ENCODE measurements around the gene CFAP77.
A peak's percentile ranks its signal among the peaks of the same experiment; 100 is the strongest.

The CFAP77 gene

GRCh38 chr9:132478353-132479050 lies 68.5 kb downstream of the CFAP77 start:
- peaks cover 36% of the 10 kb centered on the region for H3K27me3 Mint-ChIP-seq (ENCODE audit: low read depth)
- H3K9me3 Mint-ChIP-seq: no peaks in the 10 kb centered on the region
- H3K4me3 Mint-ChIP-seq: no peak overlapping the region
- no peak for DNase-seq (ENCODE audit: low spot score)
- H3K27ac Mint-ChIP-seq: no peak overlapping the region
- no peaks in the 10 kb centered on the region for H3K36me3 Mint-ChIP-seq (ENCODE audit: low read depth)
- H3K4me1 Mint-ChIP-seq (ENCODE audit: low read depth): peaks cover 2% of the 10 kb centered on the region

- no peak for DNase-seq (ENCODE audit: low spot score)
- peaks cover 38% of the 10 kb centered on the region for H3K27me3 Mint-ChIP-seq (ENCODE audit: low read depth)
- peaks cover 2% of the 10 kb centered on the region for H3K4me1 Mint-ChIP-seq (ENCODE audit: low read depth)
- no peaks in the 10 kb centered on the region for H3K9me3 Mint-ChIP-seq
- H3K4me3 Mint-ChIP-seq: no peak overlapping the region
- no peak overlapping the region for H3K27ac Mint-ChIP-seq
- H3K36me3 Mint-ChIP-seq (ENCODE audit: low read depth): no peaks in the 10 kb centered on the region
These were observed 69.7 kb downstream of the CFAP77 start for GRCh38 chr9:132479733-132480132.

GRCh38 chr9:132481053-132481849 lies 71.2 kb downstream of the CFAP77 start:
- no peak for DNase-seq (ENCODE audit: low spot score)
- Mint-ChIP-seq H3K27ac (no peak overlapping the region), H3K27me3 (ENCODE audit: low read depth) (peaks cover 43% of the 10 kb centered on the region), H3K4me3 (no peak overlapping the region), H3K9me3 (no peaks in the 10 kb centered on the region), H3K4me1 (ENCODE audit: low read depth) (peaks cover 2% of the 10 kb centered on the region), H3K36me3 (ENCODE audit: low read depth) (no peaks in the 10 kb centered on the region)

GRCh38 chr9:132482196-132482813 lies 72.3 kb downstream of the CFAP77 start:
- peaks cover 2% of the 10 kb centered on the region for H3K36me3 Mint-ChIP-seq (ENCODE audit: low read depth)
- no peaks in the 10 kb centered on the region for H3K9me3 Mint-ChIP-seq
- H3K27me3 Mint-ChIP-seq (ENCODE audit: low read depth): peaks cover 45% of the 10 kb centered on the region
- no peak for DNase-seq (ENCODE audit: low spot score)
- H3K4me1 Mint-ChIP-seq (ENCODE audit: low read depth): peaks cover 9% of the 10 kb centered on the region
- H3K4me3 Mint-ChIP-seq: no peak overlapping the region
- no peak overlapping the region for H3K27ac Mint-ChIP-seq

- Mint-ChIP-seq H3K36me3 (ENCODE audit: low read depth) (peaks cover 2% of the 10 kb centered on the region), H3K27me3 (ENCODE audit: low read depth) (peaks cover 58% of the 10 kb centered on the region), H3K27ac (no peak overlapping the region), H3K4me3 (no peak overlapping the region), H3K4me1 (ENCODE audit: low read depth) (peaks cover 20% of the 10 kb centered on the region), H3K9me3 (no peaks in the 10 kb centered on the region)
- no peak for DNase-seq (ENCODE audit: low spot score)
These were observed 75.4 kb downstream of the CFAP77 start for GRCh38 chr9:132485393-132485792.

GRCh38 chr9:132486706-132487350 lies 76.8 kb downstream of the CFAP77 start:
- Mint-ChIP-seq H3K27me3 (ENCODE audit: low read depth) (peaks cover 61% of the 10 kb centered on the region), H3K9me3 (no peaks in the 10 kb centered on the region), H3K27ac (peak overlapping the region; percentile 85), H3K4me1 (ENCODE audit: low read depth) (peaks cover 18% of the 10 kb centered on the region), H3K36me3 (ENCODE audit: low read depth) (peaks cover 2% of the 10 kb centered on the region), H3K4me3 (peak overlapping the region; percentile 75)
- peak; percentile 54 for DNase-seq (ENCODE audit: low spot score)

GRCh38 chr9:132487351-132487791 lies 77.4 kb downstream of the CFAP77 start:
- H3K9me3 Mint-ChIP-seq: no peaks in the 10 kb centered on the region
- H3K27me3 Mint-ChIP-seq (ENCODE audit: low read depth): peaks cover 56% of the 10 kb centered on the region
- no peak for DNase-seq (ENCODE audit: low spot score)
- H3K27ac Mint-ChIP-seq: peak overlapping the region; percentile 85
- H3K4me1 Mint-ChIP-seq (ENCODE audit: low read depth): peaks cover 18% of the 10 kb centered on the region
- H3K4me3 Mint-ChIP-seq: peak overlapping the region; percentile 75
- H3K36me3 Mint-ChIP-seq (ENCODE audit: low read depth): peaks cover 2% of the 10 kb centered on the region

- Mint-ChIP-seq H3K27ac (peak overlapping the region; percentile 85), H3K27me3 (ENCODE audit: low read depth) (peaks cover 52% of the 10 kb centered on the region), H3K9me3 (no peaks in the 10 kb centered on the region), H3K36me3 (ENCODE audit: low read depth) (peaks cover 2% of the 10 kb centered on the region), H3K4me3 (peak overlapping the region; percentile 75), H3K4me1 (ENCODE audit: low read depth) (peaks cover 18% of the 10 kb centered on the region)
- DNase-seq (ENCODE audit: low spot score): no peak
These were observed 78.0 kb downstream of the CFAP77 start for GRCh38 chr9:132487980-132488535.

- DNase-seq (ENCODE audit: low spot score): no peak
- Mint-ChIP-seq H3K27ac (no peak overlapping the region), H3K4me1 (ENCODE audit: low read depth) (peaks cover 18% of the 10 kb centered on the region), H3K27me3 (ENCODE audit: low read depth) (peaks cover 50% of the 10 kb centered on the region), H3K4me3 (no peak overlapping the region), H3K9me3 (no peaks in the 10 kb centered on the region), H3K36me3 (ENCODE audit: low read depth) (peaks cover 2% of the 10 kb centered on the region)
These were observed 78.6 kb downstream of the CFAP77 start for GRCh38 chr9:132488626-132489025.

GRCh38 chr9:132489536-132489935 lies 79.5 kb downstream of the CFAP77 start:
- DNase-seq (ENCODE audit: low spot score): no peak
- peaks cover 2% of the 10 kb centered on the region for H3K36me3 Mint-ChIP-seq (ENCODE audit: low read depth)
- H3K4me3 Mint-ChIP-seq: no peak overlapping the region
- peaks cover 18% of the 10 kb centered on the region for H3K4me1 Mint-ChIP-seq (ENCODE audit: low read depth)
- peaks cover 44% of the 10 kb centered on the region for H3K27me3 Mint-ChIP-seq (ENCODE audit: low read depth)
- H3K27ac Mint-ChIP-seq: no peak overlapping the region
- H3K9me3 Mint-ChIP-seq: no peaks in the 10 kb centered on the region

- H3K9me3 Mint-ChIP-seq: no peaks in the 10 kb centered on the region
- H3K4me1 Mint-ChIP-seq (ENCODE audit: low read depth): no peaks in the 10 kb centered on the region
- H3K27me3 Mint-ChIP-seq (ENCODE audit: low read depth): peaks cover 17% of the 10 kb centered on the region
- no peak overlapping the region for H3K4me3 Mint-ChIP-seq
- no peak for DNase-seq (ENCODE audit: low spot score)
- no peak overlapping the region for H3K27ac Mint-ChIP-seq
- no peaks in the 10 kb centered on the region for H3K36me3 Mint-ChIP-seq (ENCODE audit: low read depth)
These were observed 84.8 kb downstream of the CFAP77 start for GRCh38 chr9:132494857-132495256.

GRCh38 chr9:132497731-132498130 lies 87.7 kb downstream of the CFAP77 start:
- no peaks in the 10 kb centered on the region for H3K4me1 Mint-ChIP-seq (ENCODE audit: low read depth)
- no peaks in the 10 kb centered on the region for H3K9me3 Mint-ChIP-seq
- H3K36me3 Mint-ChIP-seq (ENCODE audit: low read depth): no peaks in the 10 kb centered on the region
- no peak overlapping the region for H3K4me3 Mint-ChIP-seq
- DNase-seq (ENCODE audit: low spot score): no peak
- no peak overlapping the region for H3K27ac Mint-ChIP-seq
- H3K27me3 Mint-ChIP-seq (ENCODE audit: low read depth): peaks cover 7% of the 10 kb centered on the region

- Mint-ChIP-seq H3K27ac (no peak overlapping the region), H3K36me3 (ENCODE audit: low read depth) (no peaks in the 10 kb centered on the region), H3K27me3 (ENCODE audit: low read depth) (peaks cover 4% of the 10 kb centered on the region), H3K4me1 (ENCODE audit: low read depth) (no peaks in the 10 kb centered on the region), H3K4me3 (no peak overlapping the region), H3K9me3 (no peaks in the 10 kb centered on the region)
- no peak for DNase-seq (ENCODE audit: low spot score)
These were observed 88.7 kb downstream of the CFAP77 start for GRCh38 chr9:132498531-132499210.

Measured in T-helper 2 cell treated with Interferon-gamma antibody and Interleukin-4, amounts not matched to agents 5 μg/mL and 100 μg/mL, for 36 hours (primary cell).